ENCODE results near the gene SUGCT. TPM values are rescaled to one million over a fixed set of nuclear protein-coding genes. Genes with fewer than 3 reads are reported as not detected.

The SUGCT gene
- total RNA-seq, 1 experiment from 2014 or later: 5.4 TPM

- Histone ChIP-seq H3K79me2 (ENCODE audit: insufficient read depth, low read length) (no peaks in the 10 kb centered on the region), H3K4me2 (ENCODE audit: insufficient read depth, insufficient read length, low read length) (no peak overlapping the region), H2AFZ (ENCODE audit: low read length) (no peak overlapping the region), H3K79me1 (ENCODE audit: insufficient read depth, low read depth, low read length, poor library complexity, severe bottlenecking) (no peaks in the 10 kb centered on the region), H3K4ac (ENCODE audit: low read depth, low read length) (no peak overlapping the region), H3K23me2 (ENCODE audit: insufficient read length, low read depth, low read length, poor library complexity, severe bottlenecking) (no peaks in the 10 kb centered on the region), H3K27me3 (ENCODE audit: insufficient read depth, low read length) (no peaks in the 10 kb centered on the region), H2BK12ac (ENCODE audit: insufficient read length, low read depth, low read length) (no peak overlapping the region), H4K5ac (ENCODE audit: insufficient read length, low read depth, low read length) (no peak overlapping the region), H3K18ac (ENCODE audit: insufficient read length, low read depth, low read length) (no peak overlapping the region), H3K9ac (ENCODE audit: extremely low read depth, insufficient read length, low read length) (no peak overlapping the region), H3K56ac (ENCODE audit: insufficient read length, low read depth, low read length) (no peak overlapping the region), H3T11ph (ENCODE audit: low read length) (no peak overlapping the region), H3K27ac (ENCODE audit: insufficient read length, low read depth, low read length) (no peak overlapping the region), H4K20me1 (ENCODE audit: control insufficient read depth, insufficient read depth, insufficient read length) (no peaks in the 10 kb centered on the region), H2AK5ac (ENCODE audit: insufficient read length, low read length) (no peak overlapping the region), H3K14ac (ENCODE audit: insufficient read depth, low read length) (no peak overlapping the region), H3K4me1 (ENCODE audit: insufficient read depth, low read length) (no peaks in the 10 kb centered on the region), H2BK5ac (ENCODE audit: insufficient read length, low read length) (no peak overlapping the region), H2BK20ac (ENCODE audit: low read depth, low read length, poor library complexity, severe bottlenecking) (no peak overlapping the region), H4K8ac (replicated peaks; ENCODE audit: insufficient read length, low read depth, low read length) (no peak overlapping the region), H3K23ac (ENCODE audit: insufficient read length, low read depth, low read length) (no peak overlapping the region), H4K91ac (ENCODE audit: insufficient read length, low read depth, low read length) (no peak overlapping the region), H2BK15ac (ENCODE audit: low read depth, low read length) (no peak overlapping the region), H3K9me3 (ENCODE audit: control insufficient read depth, low read depth, low read length) (no peaks in the 10 kb centered on the region), H2BK120ac (ENCODE audit: low read depth, low read length, poor library complexity, severe bottlenecking) (no peak overlapping the region)
- Mint-ChIP-seq H3K4me3 (no peak overlapping the region), H3K27me3 (ENCODE audit: low read depth) (no peaks in the 10 kb centered on the region; the same call in 1 of the 2 replicates), H3K27ac (peak overlapping the region in 2 of 3 experiments; percentile 32 to 36; a peak in 3 of 7 replicates), H3K9me3 (no peaks in the 10 kb centered on the region), H3K4me1 (peaks cover 13 to 16% of the 10 kb centered on the region in 2 experiments), H3K36me3 (ENCODE audit: insufficient read depth in 1 of 3, low read depth in 3 of 3) (no peaks in the 10 kb centered on the region; a peak in 1 of 7 replicates)
- TF ChIP-seq CTCF (conservative IDR thresholded peaks at IDR 0.05): no peak
- WGBS (ENCODE audit: extremely low coverage, insufficient read length, low lambda C conversion rate): no CpG with 5 or more reads among the region's 15 CpGs
- peak; percentile 26 for DNase-seq
Observed at GRCh38 chr7:40644454-40645188, 509.8 kb downstream of the SUGCT start.
